OCI-LY7 (cell line): Measurements from ENCODE around the gene XKR7.

Experiments used
- CTCF ChIP-seq: fragments of 200-600 bp; sonication (generic); conservative IDR thresholded peaks from 2 replicates; pipeline ENCODE4 v1.5.1; 2014; ENCODE audit warnings: mild to moderate bottlenecking, antibody characterized with exemption, low read length, moderate library complexity, mixed read lengths
- EZH2phosphoT487 ChIP-seq: fragments of 200-600 bp; sonication (generic); IDR thresholded peaks from 2 replicates; pipeline ENCODE4 v1.6.1; 2018; ENCODE audit warnings: low read depth, borderline replicate concordance, mild to moderate bottlenecking, mixed run types, antibody characterized with exemption, low read length, moderate library complexity, mixed read lengths

GRCh38 chr20:32017711-32018251 lies 49.8 kb downstream of the XKR7 start:
- 0 out of 2 replicates have a peak, but pooled peaks have one; percentile 36 for TF ChIP-seq CTCF
- no peak for TF ChIP-seq EZH2phosphoT487
